H1 (cell line): ENCODE measurements around the gene NMNAT3. TPM values are rescaled to one million over a fixed set of nuclear protein-coding genes. Genes with fewer than 3 reads are reported as not detected.

Experiments used
- CTCF ChIA-PET: fragments of 300-600 bp; sonication (Branson Sonifier 250); formaldehyde crosslinking; loops from one replicate; lab custom pipeline; 2021; ENCODE audit not compliant: partially characterized antibody; lab: Charles Lee
- POLR2A ChIA-PET: fragments of 300-600 bp; sonication (Branson Sonifier 250); formaldehyde crosslinking; loops from one replicate; lab custom pipeline; 2021; ENCODE audit warnings: inconsistent platforms; ENCODE audit not compliant: partially characterized antibody; lab: Charles Lee
- DNase-seq, 2 experiments: peaks; one replicate each; pipeline versions ENCODE4 v3.0.0 to v3.0.0-alpha.2; 2010 to 2022; ENCODE audit warnings: low spot score in 2 of 2, low read depth in 1 of 2, mixed read lengths in 1 of 2
- FAIRE-seq: peaks from 2 replicates; lab custom pipeline; 2011; peaks lifted over from hg19 to GRCh38; lab: Jason Lieb, UNC
- H2AFZ ChIP-seq: 2 replicates; pipeline ENCODE4 v1.8.1; 2012; ENCODE audit warnings: low read length, inconsistent platforms
- H2AK5ac ChIP-seq: 2 replicates; pipeline ENCODE4 v1.6.1; 2013; ENCODE audit warnings: low read depth, low read length
- H2BK120ac ChIP-seq: replicated peaks from 2 replicates; pipeline ENCODE3; 2013; ENCODE audit warnings: low read depth, low read length, inconsistent platforms
- H2BK12ac ChIP-seq: 2 replicates; pipeline ENCODE4 v1.6.1; 2013; ENCODE audit warnings: low read depth, low read length
- H2BK15ac ChIP-seq: 2 replicates; pipeline ENCODE4 v1.6.1; 2013; ENCODE audit warnings: low read length
- H2BK20ac ChIP-seq: 2 replicates; pipeline ENCODE4 v1.6.1; 2013; ENCODE audit warnings: low read length
- H2BK5ac ChIP-seq: 2 replicates; pipeline ENCODE4 v1.6.1; 2013; ENCODE audit warnings: low read depth, low read length
- H3K14ac ChIP-seq: 2 replicates; pipeline ENCODE4 v1.6.1; 2013; ENCODE audit warnings: inconsistent platforms; ENCODE audit not compliant: insufficient read length
- H3K18ac ChIP-seq: 2 replicates; pipeline ENCODE4 v1.6.1; 2013; ENCODE audit warnings: low read length; ENCODE audit errors: extremely low read depth
- H3K23ac ChIP-seq: 2 replicates; pipeline ENCODE4 v1.6.1; 2013; ENCODE audit warnings: inconsistent platforms; ENCODE audit not compliant: insufficient read length
- H3K23me2 ChIP-seq: 2 replicates; pipeline ENCODE4 v1.6.1; 2013; ENCODE audit warnings: low read depth, low read length
- H3K27ac ChIP-seq: 2 replicates; pipeline ENCODE4 v1.6.1; 2011; ENCODE audit warnings: low read depth, low read length, inconsistent platforms
- H3K27me3 ChIP-seq, 4 experiments: replicated peaks in 1 of 4; 1 replicate in 1 of 4; 2 replicates in 3 of 4; pipeline versions ENCODE4 v1.6.1 to v1.8.1; 2011 to 2013; ENCODE audit warnings: low read length in 3 of 4, mild to moderate bottlenecking in 3 of 4, inconsistent platforms in 2 of 4, mixed read lengths in 2 of 4, moderate library complexity in 1 of 4; ENCODE audit not compliant: control insufficient read depth in 3 of 4, insufficient read depth in 3 of 4; ENCODE audit errors: extremely low read depth in 1 of 4
- H3K36me3 ChIP-seq, 4 experiments: 2 replicates each; pipeline versions ENCODE4 v1.6.1 to v1.8.1; 2011 to 2013; ENCODE audit warnings: mild to moderate bottlenecking in 4 of 4, low read length in 3 of 4, moderate library complexity in 2 of 4, control low read depth in 1 of 4, inconsistent platforms in 1 of 4; ENCODE audit not compliant: insufficient read depth in 4 of 4, control insufficient read depth in 2 of 4
- H3K4ac ChIP-seq: replicated peaks from 2 replicates; pipeline ENCODE3; 2013; ENCODE audit warnings: low read length, low read depth, mixed read lengths, inconsistent platforms; ENCODE audit not compliant: insufficient read length
- H3K4me1 ChIP-seq, 4 experiments: replicated peaks in 1 of 4; 1 replicate in 1 of 4; 2 replicates in 3 of 4; pipeline versions ENCODE4 v1.6.1 to v1.8.1; 2011 to 2013; ENCODE audit warnings: low read length in 3 of 4, inconsistent platforms in 2 of 4, mixed read lengths in 1 of 4; ENCODE audit not compliant: insufficient read depth in 4 of 4, control insufficient read depth in 3 of 4
- H3K4me2 ChIP-seq, 2 experiments: 2 replicates each; pipeline versions ENCODE4 v1.6.1 to v1.8.1; 2011 to 2013; ENCODE audit warnings: low read depth in 2 of 2, low read length in 2 of 2, control low read depth in 1 of 2, inconsistent platforms in 1 of 2, mild to moderate bottlenecking in 1 of 2; ENCODE audit not compliant: insufficient read depth in 1 of 2
- H3K4me3 ChIP-seq, 4 experiments: fragments of 200-600, 300-600 bp in 1 of 4; sonication (generic), shearing (Covaris generic), sonication (Bioruptor Twin) in 1 of 4; 2 replicates each; pipeline versions ENCODE4 v1.5.1 to v1.8.1; 2011 to 2016; ENCODE audit warnings: low read length in 4 of 4, low read depth in 3 of 4, control low read depth in 2 of 4, inconsistent platforms in 2 of 4, mild to moderate bottlenecking in 2 of 4, mixed read lengths in 1 of 4, moderate library complexity in 1 of 4; ENCODE audit not compliant: insufficient read depth in 2 of 4; ENCODE audit errors: extremely low read depth in 1 of 4
- H3K56ac ChIP-seq: replicated peaks from 2 replicates; pipeline ENCODE3; 2013; ENCODE audit warnings: low read depth, mild to moderate bottlenecking, mixed read lengths, low read length, inconsistent platforms; ENCODE audit not compliant: insufficient read length
- H3K79me1 ChIP-seq: 2 replicates; pipeline ENCODE4 v1.6.1; 2013; ENCODE audit warnings: low read depth, low read length, control low read depth
- H3K79me2 ChIP-seq, 2 experiments: 2 replicates each; pipeline versions ENCODE4 v1.6.1 to v1.8.1; 2012 to 2013; ENCODE audit warnings: low read length in 2 of 2, mild to moderate bottlenecking in 2 of 2, inconsistent platforms in 1 of 2; ENCODE audit not compliant: insufficient read depth in 2 of 2, control insufficient read depth in 1 of 2
- H3K9ac ChIP-seq, 4 experiments: replicated peaks in 1 of 4; 1 replicate in 1 of 4; 2 replicates in 3 of 4; pipeline versions ENCODE4 v1.6.1 to v1.8.1; 2011 to 2013; ENCODE audit warnings: low read depth in 3 of 4, low read length in 3 of 4, control low read depth in 2 of 4, mild to moderate bottlenecking in 2 of 4, moderate library complexity in 2 of 4, inconsistent platforms in 1 of 4; ENCODE audit errors: extremely low read depth in 1 of 4
- H3K9me3 ChIP-seq, 2 experiments: 2 replicates each; pipeline versions ENCODE4 v1.6.1 to v1.8.1; 2012 to 2013; ENCODE audit warnings: mild to moderate bottlenecking in 2 of 2, moderate library complexity in 2 of 2, control low read depth in 1 of 2, inconsistent platforms in 1 of 2, low read depth in 1 of 2, low read length in 1 of 2, mixed read lengths in 1 of 2; ENCODE audit not compliant: insufficient read depth in 2 of 2
- H4K20me1 ChIP-seq, 2 experiments: replicated peaks in 1 of 2; 2 replicates each; pipeline versions ENCODE3 to v1.8.1; 2011 to 2013; ENCODE audit warnings: inconsistent platforms in 2 of 2, low read length in 2 of 2, mild to moderate bottlenecking in 1 of 2; ENCODE audit not compliant: insufficient read depth in 2 of 2, control insufficient read depth in 1 of 2
- H4K5ac ChIP-seq: 2 replicates; pipeline ENCODE4 v1.6.1; 2013; ENCODE audit warnings: low read length, low read depth, mixed read lengths, inconsistent platforms; ENCODE audit not compliant: insufficient read length
- H4K8ac ChIP-seq: 2 replicates; pipeline ENCODE4 v1.8.0; 2013; ENCODE audit warnings: mild to moderate bottlenecking, moderate library complexity, low read length, inconsistent platforms; ENCODE audit not compliant: insufficient read depth; ENCODE audit errors: extremely low read depth
- H4K91ac ChIP-seq: replicated peaks from 2 replicates; pipeline ENCODE3; 2013; ENCODE audit warnings: low read length, mixed read lengths, inconsistent platforms; ENCODE audit not compliant: insufficient read length
- NRF1 ChIP-seq: IDR thresholded peaks from 2 replicates; pipeline ENCODE4 v1.6.1; 2011; ENCODE audit warnings: mild to moderate bottlenecking, low read depth, low read length, improper control_type of control experiment
- WGBS, 2 experiments: shearing (Covaris generic) in 1 of 2; methylation state at CpG; one replicate each; pipeline versions ENCODE4 v1.1.6 to v1.1.7; 2013 to 2015; ENCODE audit warnings: low lambda C conversion rate in 2 of 2, mixed read lengths in 2 of 2, inconsistent platforms in 1 of 2, low coverage in 1 of 2, missing lambda C conversion rate in 1 of 2; ENCODE audit not compliant: insufficient replicate concordance in 2 of 2, insufficient coverage in 1 of 2, insufficient read length in 1 of 2; ENCODE audit errors: extremely low coverage in 1 of 2, missing lambda C conversion rate in 1 of 2; 5-methylcytosine and 5-hydroxymethylcytosine counted together
- polyA plus RNA-seq, 7 experiments: library from polyadenylated mRNA; depleted of rRNA in 3 of 7; stranded (reverse) in 5 of 7; unstranded in 2 of 7; fragments of >200 nt in 5 of 7; fragments of 200-250 nt in 2 of 7; gene quantifications; 1 replicate in 5 of 7; 2 replicates in 1 of 7; 4 replicates in 1 of 7; pipeline versions ENCODE4 v1.2.1 to v1.2.3, GENCODE V29; 2011 to 2013; ENCODE audit warnings: missing spikeins in 2 of 7, mixed read lengths in 2 of 7
- total RNA-seq: library from RNA; stranded (reverse); fragmentation: NEBNext Ultra II Directional; extraction: Animal tissue kit (Norgen Biotek cat#: 25700); gene quantifications from 2 replicates; pipeline ENCODE4 v1.2.1, GENCODE V29; 2021

The NMNAT3 gene
- total and polyA plus RNA-seq, 2 of the 8 experiments (the other 6 are each of a cell fraction or from before 2014, with no cell fraction given), result 4.2 to 4.3 TPM

DNA sequence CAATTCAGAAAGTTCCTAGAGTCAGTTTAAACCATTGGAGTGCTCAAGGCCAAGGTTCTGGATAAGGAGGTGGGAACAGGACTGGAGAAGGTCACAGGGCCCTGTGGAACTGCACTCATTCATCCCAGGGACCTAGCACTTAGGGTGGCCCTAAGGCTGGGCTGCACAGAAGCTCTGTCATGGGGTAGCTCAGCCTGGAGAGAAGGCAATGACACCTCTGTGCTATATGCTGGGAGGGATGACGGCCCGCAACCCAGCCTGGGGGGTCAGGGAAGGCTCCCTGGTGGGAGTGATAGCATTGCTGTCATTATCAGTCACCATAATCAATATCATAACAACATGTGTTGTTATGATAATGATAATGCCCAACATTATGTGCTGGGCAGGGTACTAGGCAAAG is 151.6 kb downstream of the NMNAT3 start:
- Histone ChIP-seq H3K36me3 (no peaks in the 10 kb centered on the region), H3K27ac (no peak overlapping the region), H2AK5ac (no peak overlapping the region), H3K56ac (no peak overlapping the region), H2BK15ac (no peak overlapping the region), H3K4me1 (peaks cover 0 to 16% (median 8%) of the 10 kb centered on the region in 4 experiments; a peak in 4 of 7 replicates), H2BK120ac (no peak overlapping the region), H3K23me2 (no peaks in the 10 kb centered on the region), H3K14ac (no peak overlapping the region), H3K79me1 (no peaks in the 10 kb centered on the region), H4K5ac (no peak overlapping the region), H3K9ac (no peak overlapping the region), H3K4me3 (no peak overlapping the region), H2AFZ (no peak overlapping the region), H2BK5ac (no peak overlapping the region), H3K23ac (no peak overlapping the region), H3K4me2 (no peak overlapping the region), H3K18ac (no peak overlapping the region), H4K20me1 (no peaks in the 10 kb centered on the region), H3K27me3 (peaks cover 0 to 4% (median 0%) of the 10 kb centered on the region in 4 experiments; a peak in 3 of 7 replicates), H2BK12ac (no peak overlapping the region), H3K9me3 (no peaks in the 10 kb centered on the region; a peak in 1 of 4 replicates), H3K79me2 (no peaks in the 10 kb centered on the region), H4K8ac (no peak overlapping the region), H2BK20ac (no peak overlapping the region), H3K4ac (no peak overlapping the region), H4K91ac (no peak overlapping the region)
- no peak for FAIRE-seq
- ChIA-PET CTCF (interaction anchor here (0.8 to 3.1 kb wide), 7 partner anchors 9 to 99 kb away, joined by 3 to 12 read pairs (median 4); no protein-coding TSS in a partner anchor), POLR2A (interaction anchor here (1.3 to 1.9 kb wide), 2 partner anchors 12 to 13 kb away, joined by 4 to 6 read pairs; partner anchors contain the start of gene RBP1)
- 92% methylated on average over 2 of the region's 2 CpGs; no CpG with 5 or more reads in 1 of the 2 experiments for WGBS, 2 experiments
- no peak for DNase-seq
- TF ChIP-seq NRF1, result no peak
